Stimulated activated CD8-positive, alpha-beta memory T cell treated with anti-CD3 and anti-CD28 coated beads, Interleukin-12 subunit alpha, Interleukin-12 subunit beta, amount 100 ng/mL, for 24 hours (primary cell): ENCODE data around the gene SCRT2.
A peak's percentile ranks its signal among the peaks of the same experiment; 100 is the strongest.
"Not testable (repeated sequence)": the region's sequence is repeated elsewhere in the genome, so short reads cannot be mapped to it uniquely, and the experiment has no call there.

Source experiments
- DNase-seq: peaks from one replicate; pipeline ENCODE4 v3.0.0-alpha.2; 2020; ENCODE audit errors: extremely low read depth

Gene SCRT2

GRCh38 chr20:653110-653589 is 22.5 kb downstream of the SCRT2 start, which contains the start of gene SRXN1:
Gene SRXN1 (minus strand): TSS chr20:653200. CDS start chr20:653185, 15 bp downstream.
- peak; percentile 72 for DNase-seq

GRCh38 chr20:652615-653109 is 22.9 kb downstream of the SCRT2 start:
- no peak for DNase-seq

GRCh38 chr20:651713-652614 is 23.6 kb downstream of the SCRT2 start:
- DNase-seq = no peak

GRCh38 chr20:650954-651353 is 24.6 kb downstream of the SCRT2 start:
- DNase-seq = no peak

- no peak for DNase-seq
These were observed 25.3 kb downstream of the SCRT2 start for GRCh38 chr20:650281-650680.

GRCh38 chr20:647479-648019 is 28.1 kb downstream of the SCRT2 start:
- DNase-seq = no peak

- no peak for DNase-seq
These were observed 28.8 kb downstream of the SCRT2 start for GRCh38 chr20:646868-647233.

- no peak for DNase-seq
These were observed 29.3 kb downstream of the SCRT2 start for GRCh38 chr20:646107-646867.

- DNase-seq = no peak
These were observed 30.1 kb downstream of the SCRT2 start for GRCh38 chr20:645318-646106.

- no peak for DNase-seq
These were observed 30.8 kb downstream of the SCRT2 start for GRCh38 chr20:644692-645317.

- no peak for DNase-seq
These were observed 33.0 kb downstream of the SCRT2 start for GRCh38 chr20:642398-643174.

GRCh38 chr20:642013-642397 is 33.6 kb downstream of the SCRT2 start:
- DNase-seq = not testable (repeated sequence)

- no peak for DNase-seq
These were observed 34.1 kb downstream of the SCRT2 start for GRCh38 chr20:641516-641875.

- DNase-seq = no peak
These were observed 34.7 kb downstream of the SCRT2 start for GRCh38 chr20:640674-641515.

- DNase-seq = no peak
These were observed 37.0 kb downstream of the SCRT2 start for GRCh38 chr20:638579-638978.

- no peak for DNase-seq
These were observed 38.0 kb downstream of the SCRT2 start for GRCh38 chr20:637559-637958.

GRCh38 chr20:635893-636338 is 39.7 kb downstream of the SCRT2 start:
- no peak for DNase-seq

GRCh38 chr20:635028-635892 is 40.3 kb downstream of the SCRT2 start:
- DNase-seq = no peak
